HEK293 (cell line): ENCODE measurements around the gene CCDC187.

Experiments
- KLF8 ChIP-seq: fragments of 450-650 bp; formaldehyde crosslinking; IDR thresholded peaks from 2 replicates; pipeline ENCODE4 v1.5.1; 2016; ENCODE audit warnings: missing biosample characterization, missing genetic modification characterization
- ZNF202 ChIP-seq: fragments of 450-650 bp; formaldehyde crosslinking; IDR thresholded peaks from 2 replicates; pipeline ENCODE4 v1.5.1; 2016; ENCODE audit warnings: missing biosample characterization, missing genetic modification characterization, borderline replicate concordance
- ZNF670 ChIP-seq: fragments of 450-650 bp; formaldehyde crosslinking; IDR thresholded peaks from 2 replicates; pipeline ENCODE4 v1.5.1; 2016; ENCODE audit warnings: missing biosample characterization, missing genetic modification characterization, low read depth
- TF ChIP-seq, protein P1 (sequence below): sonication (generic); formaldehyde crosslinking; IDR thresholded peaks from 2 replicates; pipeline ENCODE4 v1.8.1; 2022; ENCODE audit warnings: mild to moderate bottlenecking, moderate library complexity, missing genetic modification reagents

DNA sequence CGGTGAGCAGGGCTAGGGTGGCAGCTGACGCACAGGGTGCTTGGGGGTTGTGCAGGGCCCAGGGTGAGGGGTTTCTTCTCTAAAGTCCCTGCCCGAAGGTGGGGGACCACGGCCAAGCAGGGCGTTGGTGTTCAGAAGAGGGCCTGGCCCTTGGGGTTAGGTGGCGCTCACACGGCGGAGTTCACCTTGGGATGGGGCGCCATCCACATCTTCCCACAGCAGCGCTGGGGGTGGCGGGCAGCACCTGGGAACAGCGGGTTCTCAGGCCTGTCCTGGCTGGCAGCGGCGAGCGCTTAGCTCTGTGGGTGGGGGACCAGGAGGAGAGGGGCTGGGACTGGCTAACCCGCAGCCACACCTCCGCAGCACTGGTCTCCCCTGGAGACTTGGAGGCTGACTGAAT lies 29.6 kb upstream of the CCDC187 start:
- TF ChIP-seq KLF8 (tag by site-specific recombination) (no peak), ZNF670 (tag by site-specific recombination) (no peak), ZNF202 (no peak)
- TF ChIP-seq, protein P1, sequence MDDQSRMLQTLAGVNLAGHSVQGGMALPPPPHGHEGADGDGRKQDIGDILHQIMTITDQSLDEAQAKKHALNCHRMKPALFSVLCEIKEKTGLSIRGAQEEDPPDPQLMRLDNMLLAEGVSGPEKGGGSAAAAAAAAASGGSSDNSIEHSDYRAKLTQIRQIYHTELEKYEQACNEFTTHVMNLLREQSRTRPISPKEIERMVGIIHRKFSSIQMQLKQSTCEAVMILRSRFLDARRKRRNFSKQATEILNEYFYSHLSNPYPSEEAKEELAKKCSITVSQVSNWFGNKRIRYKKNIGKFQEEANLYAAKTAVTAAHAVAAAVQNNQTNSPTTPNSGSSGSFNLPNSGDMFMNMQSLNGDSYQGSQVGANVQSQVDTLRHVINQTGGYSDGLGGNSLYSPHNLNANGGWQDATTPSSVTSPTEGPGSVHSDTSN (CRISPR knock-in tag), result no peak
